Activated CD8-positive, alpha-beta memory T cell treated with anti-CD3 and anti-CD28 coated beads for 24 hours (primary cell): ENCODE results near the gene GPR21.

Experiments used
- DNase-seq: peaks from one replicate; pipeline ENCODE4 v3.0.0-alpha.2; 2020

The GPR21 gene

DNA sequence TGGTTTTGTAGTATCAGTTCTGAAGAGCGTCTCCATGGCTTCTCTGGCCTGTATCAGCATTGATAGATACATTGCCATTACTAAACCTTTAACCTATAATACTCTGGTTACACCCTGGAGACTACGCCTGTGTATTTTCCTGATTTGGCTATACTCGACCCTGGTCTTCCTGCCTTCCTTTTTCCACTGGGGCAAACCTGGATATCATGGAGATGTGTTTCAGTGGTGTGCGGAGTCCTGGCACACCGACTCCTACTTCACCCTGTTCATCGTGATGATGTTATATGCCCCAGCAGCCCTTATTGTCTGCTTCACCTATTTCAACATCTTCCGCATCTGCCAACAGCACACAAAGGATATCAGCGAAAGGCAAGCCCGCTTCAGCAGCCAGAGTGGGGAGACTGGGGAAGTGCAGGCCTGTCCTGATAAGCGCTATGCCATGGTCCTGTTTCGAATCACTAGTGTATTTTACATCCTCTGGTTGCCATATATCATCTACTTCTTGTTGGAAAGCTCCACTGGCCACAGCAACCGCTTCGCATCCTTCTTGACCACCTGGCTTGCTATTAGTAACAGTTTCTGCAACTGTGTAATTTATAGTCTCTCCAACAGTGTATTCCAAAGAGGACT is 1.5 kb downstream of the GPR21 start:
- no peak for DNase-seq

- no peak for DNase-seq
Observed at GRCh38 chr9:123035791-123036190, 2.3 kb downstream of the GPR21 start.

- DNase-seq: no peak
Observed at GRCh38 chr9:123036893-123037545, 3.6 kb downstream of the GPR21 start.

GRCh38 chr9:123039617-123040219 is 6.3 kb downstream of the GPR21 start:
- DNase-seq: no peak

- DNase-seq: no peak
Observed at GRCh38 chr9:123040801-123041200, 7.3 kb downstream of the GPR21 start.

- DNase-seq: no peak
Observed at GRCh38 chr9:123041489-123041888, 8.0 kb downstream of the GPR21 start.

GRCh38 chr9:123043081-123043939 is 9.8 kb downstream of the GPR21 start:
- no peak for DNase-seq

DNA sequence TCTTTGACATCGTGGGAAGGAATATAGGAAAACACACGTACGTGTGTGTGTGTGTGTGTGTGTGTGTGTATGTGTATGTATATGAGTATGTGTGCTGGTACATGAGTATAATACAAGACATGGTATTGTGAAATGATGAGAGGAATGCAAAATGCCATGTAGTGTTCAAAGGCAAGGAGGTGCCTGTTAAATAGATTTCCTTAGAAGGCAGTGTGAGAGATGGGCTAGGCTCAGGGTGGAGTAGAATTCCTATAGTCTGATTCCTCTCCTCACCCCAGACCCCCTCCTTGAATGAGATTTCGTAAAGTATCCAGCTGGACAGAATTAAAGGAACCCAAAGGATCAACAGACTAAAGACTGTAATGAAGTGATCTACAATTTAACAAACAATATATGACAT is 11.1 kb downstream of the GPR21 start:
- no peak for DNase-seq

- DNase-seq: no peak
Observed at GRCh38 chr9:123046406-123047195, 13.1 kb downstream of the GPR21 start.

DNA sequence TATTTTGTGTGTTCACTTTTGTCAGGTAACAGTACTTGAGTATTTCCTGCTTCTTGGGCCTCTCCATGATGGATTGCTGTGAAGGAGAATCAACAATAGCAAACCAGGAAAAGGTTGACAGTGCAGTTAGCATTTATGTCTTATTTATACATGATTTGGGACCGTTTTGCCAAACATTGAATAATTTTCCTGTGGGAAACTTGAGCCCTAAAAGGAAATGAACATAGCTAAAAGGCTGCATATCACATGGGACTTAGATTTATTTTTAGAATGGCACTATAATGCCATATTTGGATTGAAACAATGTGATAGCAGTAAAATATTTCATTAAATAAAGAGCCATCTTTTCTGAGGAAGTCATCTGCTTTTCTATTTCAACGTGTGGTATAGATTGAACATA is 15.3 kb downstream of the GPR21 start:
- DNase-seq: no peak

DNA sequence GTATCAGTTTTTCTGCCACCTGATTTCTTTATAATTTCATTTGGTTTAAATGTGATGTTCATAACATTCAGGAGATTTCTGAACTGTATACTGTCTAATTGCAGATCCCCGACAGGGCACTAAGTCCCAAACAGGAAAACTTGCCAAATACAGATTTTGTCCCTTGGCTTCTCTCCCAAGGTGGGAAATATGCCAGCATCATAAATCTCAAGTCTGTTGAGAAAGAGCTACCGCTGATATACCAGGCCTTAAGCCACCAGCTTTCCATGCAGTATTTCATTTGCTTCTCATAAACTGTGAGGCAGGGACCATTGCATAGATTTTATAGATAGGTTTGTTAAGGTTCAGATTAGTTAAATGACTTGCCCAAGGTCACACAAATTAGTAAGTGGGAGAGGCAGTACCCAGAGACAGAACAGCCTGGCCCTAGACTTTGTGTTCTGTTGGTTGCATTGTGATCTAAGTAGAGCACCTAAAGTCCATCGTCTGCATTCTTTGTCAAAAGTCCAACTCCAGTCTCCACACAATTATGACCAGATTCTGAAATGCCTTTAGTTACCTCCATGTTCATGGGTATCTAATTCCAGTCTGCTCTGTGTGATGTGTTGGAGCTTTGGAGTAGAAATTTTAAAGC is 16.2 kb downstream of the GPR21 start:
- DNase-seq: no peak

DNA sequence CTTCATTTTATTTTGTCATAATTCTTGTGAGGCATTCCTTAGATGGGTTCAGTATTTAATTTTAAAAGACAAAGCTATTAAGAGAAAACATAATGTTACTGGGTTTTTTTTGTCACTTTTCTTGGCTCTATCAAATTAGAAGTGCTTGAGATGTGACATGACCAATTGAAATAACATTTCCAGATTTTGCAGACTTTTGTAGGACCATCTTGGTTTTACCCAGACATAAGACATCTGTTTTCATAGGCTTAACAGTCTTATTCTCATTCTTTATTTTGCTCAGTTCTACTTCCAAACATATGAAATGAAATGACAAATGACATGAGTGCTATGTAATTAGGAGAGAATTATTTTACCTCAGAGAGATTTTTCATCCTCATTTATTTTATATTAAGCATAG is 19.6 kb downstream of the GPR21 start:
- no peak for DNase-seq

GRCh38 chr9:123053711-123054110 is 20.2 kb downstream of the GPR21 start:
- DNase-seq: no peak

DNA sequence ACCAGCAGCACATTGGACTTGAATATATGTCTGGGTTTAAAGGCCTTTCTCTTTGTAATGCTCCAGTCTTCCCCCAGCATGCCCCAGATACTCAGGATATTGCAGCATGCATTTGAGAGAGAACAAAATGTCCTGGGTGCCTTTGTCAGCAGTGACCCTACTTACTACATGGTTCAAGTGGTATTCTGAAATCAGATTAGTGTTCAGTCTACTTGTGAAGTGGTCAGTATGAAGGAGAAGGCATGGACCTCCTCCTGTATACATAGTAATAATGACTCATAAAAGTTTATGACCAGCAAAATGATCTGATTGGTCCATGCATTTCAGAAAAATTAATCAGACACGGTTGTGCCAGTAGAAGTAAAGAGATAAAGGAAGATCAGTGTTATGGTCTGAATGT is 25.4 kb downstream of the GPR21 start:
- no peak for DNase-seq

- DNase-seq: no peak
Observed at GRCh38 chr9:123059472-123060220, 26.2 kb downstream of the GPR21 start.

DNA sequence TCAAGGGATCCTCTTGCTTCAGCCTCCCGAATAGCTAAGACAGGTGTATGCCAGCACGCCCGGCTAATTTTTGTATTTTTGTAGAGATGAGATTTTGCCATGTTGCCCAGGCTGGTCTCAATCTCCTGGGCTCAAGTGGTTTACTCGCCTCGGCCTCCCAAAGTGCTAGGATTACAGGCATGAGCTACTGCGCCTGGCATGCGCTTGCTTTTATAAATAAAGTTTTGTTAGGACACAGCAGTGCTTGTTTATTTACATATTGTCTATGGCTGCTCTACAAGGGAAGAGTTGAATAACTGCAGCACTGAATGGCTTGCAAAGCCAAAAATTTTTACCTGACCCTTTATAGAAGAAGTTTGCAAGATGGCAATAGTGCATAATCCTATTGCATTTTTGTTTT is 27.7 kb downstream of the GPR21 start:
- DNase-seq: no peak

GRCh38 chr9:123062351-123063176 is 29.1 kb downstream of the GPR21 start:
- no peak for DNase-seq

GRCh38 chr9:123063177-123063598 is 29.7 kb downstream of the GPR21 start:
- DNase-seq: no peak

DNA sequence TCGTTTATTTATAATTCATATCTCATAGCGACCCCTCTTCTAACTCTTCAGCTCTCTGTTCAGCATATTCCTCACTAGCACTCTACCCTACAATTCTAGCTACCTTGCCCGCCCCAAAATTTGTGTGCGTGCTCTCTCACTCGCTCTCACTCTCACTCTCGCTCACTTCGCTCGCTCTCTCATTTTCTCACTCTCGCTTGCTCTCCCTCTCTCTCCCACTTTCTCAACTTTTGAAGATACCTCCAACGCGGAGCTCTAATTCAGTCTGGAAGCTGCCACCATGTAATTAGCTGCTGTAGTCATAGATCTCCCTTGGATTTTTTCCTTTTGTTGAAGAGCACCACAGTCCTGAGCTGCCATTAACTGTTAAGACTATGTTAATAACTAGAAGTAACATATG is 30.4 kb downstream of the GPR21 start:
- DNase-seq: no peak

GRCh38 chr9:123064716-123065115 is 31.2 kb downstream of the GPR21 start:
- DNase-seq: no peak

GRCh38 chr9:123065196-123065595 is 31.7 kb downstream of the GPR21 start:
- no peak for DNase-seq
